H1 (cell line): ENCODE results near the gene FGR. TPM values are rescaled to one million over a fixed set of nuclear protein-coding genes. Genes with fewer than 3 reads are reported as not detected.

Source experiments
- CREB1 ChIP-seq: IDR thresholded peaks from 2 replicates; pipeline ENCODE4 v1.6.1; 2012; ENCODE audit warnings: inconsistent platforms
- CTBP2 ChIP-seq: IDR thresholded peaks from 2 replicates; pipeline ENCODE4 v1.7.0; 2011; ENCODE audit warnings: borderline replicate concordance, mild to moderate bottlenecking, moderate library complexity, mixed read lengths, low read length; ENCODE audit not compliant: insufficient read depth, insufficient read length
- GTF2F1 ChIP-seq: IDR thresholded peaks from 2 replicates; pipeline ENCODE4 v1.6.1; 2012; ENCODE audit warnings: low read depth, low read length, improper control_type of control experiment, borderline replicate concordance
- KDM1A ChIP-seq: fragments of 200-600, 300-600 bp; sonication (generic); IDR thresholded peaks from 2 replicates; pipeline ENCODE4 v1.7.1; 2016; ENCODE audit warnings: mild to moderate bottlenecking, low read length, borderline replicate concordance
- MAFK ChIP-seq: IDR thresholded peaks from 2 replicates; pipeline ENCODE4 v1.6.1; 2012; ENCODE audit warnings: low read depth, mild to moderate bottlenecking, improper control_type of control experiment, low read length
- SP1 ChIP-seq: IDR thresholded peaks from 2 replicates; pipeline ENCODE4 v1.6.1; 2011; ENCODE audit warnings: low read depth, low read length
- SRF ChIP-seq: IDR thresholded peaks from 2 replicates; pipeline ENCODE4 v1.6.1; 2011; ENCODE audit warnings: mild to moderate bottlenecking, low read depth, low read length, moderate library complexity
- TAF1 ChIP-seq: IDR thresholded peaks from 2 replicates; pipeline ENCODE4 v1.6.1; 2011; ENCODE audit warnings: mild to moderate bottlenecking, low read depth, low read length
- TCF12 ChIP-seq: IDR thresholded peaks from 2 replicates; pipeline ENCODE4 v1.6.1; 2011; ENCODE audit warnings: low read depth, mild to moderate bottlenecking, low read length
- TEAD4 ChIP-seq: IDR thresholded peaks from 2 replicates; pipeline ENCODE4 v1.6.1; 2012; ENCODE audit warnings: low read depth, low read length, inconsistent platforms, mixed read lengths
- polyA plus RNA-seq, 7 experiments: library from polyadenylated mRNA; depleted of rRNA in 3 of 7; stranded (reverse) in 5 of 7; unstranded in 2 of 7; fragments of >200 nt in 5 of 7; fragments of 200-250 nt in 2 of 7; gene quantifications; 1 replicate in 5 of 7; 2 replicates in 1 of 7; 4 replicates in 1 of 7; pipeline versions ENCODE4 v1.2.1 to v1.2.3, GENCODE V29; 2011 to 2013; ENCODE audit warnings: missing spikeins in 2 of 7, mixed read lengths in 2 of 7
- total RNA-seq: library from RNA; stranded (reverse); fragmentation: NEBNext Ultra II Directional; extraction: Animal tissue kit (Norgen Biotek cat#: 25700); gene quantifications from 2 replicates; pipeline ENCODE4 v1.2.1, GENCODE V29; 2021
- TF ChIP-seq, protein P1 (sequence below): fragments of 300-600 bp; sonication (generic); IDR thresholded peaks from 2 replicates; pipeline ENCODE4 v1.7.1; 2012; ENCODE audit warnings: low read length, moderate library complexity, mild to moderate bottlenecking, inconsistent platforms; ENCODE audit not compliant: insufficient replicate concordance
- TF ChIP-seq, protein P2 (sequence below): IDR thresholded peaks from 2 replicates; pipeline ENCODE4 v1.6.1; 2011; ENCODE audit warnings: low read length, improper control_type of control experiment

The FGR gene
- total and polyA plus RNA-seq, 2 of the 8 experiments (the other 6 are each of a cell fraction or from before 2014, with no cell fraction given) = 0.22 to 0.95 TPM

DNA sequence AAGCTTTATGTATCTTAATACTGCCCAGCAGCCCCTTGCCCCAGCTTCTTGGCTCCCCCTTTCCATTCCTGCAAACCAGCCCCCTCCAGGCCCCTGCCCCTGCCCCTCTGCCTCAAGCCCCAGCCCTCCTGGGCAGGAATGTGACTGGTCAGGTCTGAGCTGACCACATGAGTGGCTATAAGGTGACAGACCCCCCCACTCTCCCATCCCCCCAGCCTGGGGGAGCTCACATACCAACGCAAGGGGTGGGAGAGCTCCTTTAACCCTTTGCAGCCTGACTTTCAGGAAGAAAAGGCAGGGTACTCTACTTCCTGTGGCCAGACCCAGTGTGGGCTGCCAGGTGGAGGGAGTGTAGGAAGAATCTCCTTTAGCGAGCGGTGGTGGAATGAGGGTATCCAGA, 64.2 kb downstream of the FGR start (continued):
- TF ChIP-seq, protein P1, sequence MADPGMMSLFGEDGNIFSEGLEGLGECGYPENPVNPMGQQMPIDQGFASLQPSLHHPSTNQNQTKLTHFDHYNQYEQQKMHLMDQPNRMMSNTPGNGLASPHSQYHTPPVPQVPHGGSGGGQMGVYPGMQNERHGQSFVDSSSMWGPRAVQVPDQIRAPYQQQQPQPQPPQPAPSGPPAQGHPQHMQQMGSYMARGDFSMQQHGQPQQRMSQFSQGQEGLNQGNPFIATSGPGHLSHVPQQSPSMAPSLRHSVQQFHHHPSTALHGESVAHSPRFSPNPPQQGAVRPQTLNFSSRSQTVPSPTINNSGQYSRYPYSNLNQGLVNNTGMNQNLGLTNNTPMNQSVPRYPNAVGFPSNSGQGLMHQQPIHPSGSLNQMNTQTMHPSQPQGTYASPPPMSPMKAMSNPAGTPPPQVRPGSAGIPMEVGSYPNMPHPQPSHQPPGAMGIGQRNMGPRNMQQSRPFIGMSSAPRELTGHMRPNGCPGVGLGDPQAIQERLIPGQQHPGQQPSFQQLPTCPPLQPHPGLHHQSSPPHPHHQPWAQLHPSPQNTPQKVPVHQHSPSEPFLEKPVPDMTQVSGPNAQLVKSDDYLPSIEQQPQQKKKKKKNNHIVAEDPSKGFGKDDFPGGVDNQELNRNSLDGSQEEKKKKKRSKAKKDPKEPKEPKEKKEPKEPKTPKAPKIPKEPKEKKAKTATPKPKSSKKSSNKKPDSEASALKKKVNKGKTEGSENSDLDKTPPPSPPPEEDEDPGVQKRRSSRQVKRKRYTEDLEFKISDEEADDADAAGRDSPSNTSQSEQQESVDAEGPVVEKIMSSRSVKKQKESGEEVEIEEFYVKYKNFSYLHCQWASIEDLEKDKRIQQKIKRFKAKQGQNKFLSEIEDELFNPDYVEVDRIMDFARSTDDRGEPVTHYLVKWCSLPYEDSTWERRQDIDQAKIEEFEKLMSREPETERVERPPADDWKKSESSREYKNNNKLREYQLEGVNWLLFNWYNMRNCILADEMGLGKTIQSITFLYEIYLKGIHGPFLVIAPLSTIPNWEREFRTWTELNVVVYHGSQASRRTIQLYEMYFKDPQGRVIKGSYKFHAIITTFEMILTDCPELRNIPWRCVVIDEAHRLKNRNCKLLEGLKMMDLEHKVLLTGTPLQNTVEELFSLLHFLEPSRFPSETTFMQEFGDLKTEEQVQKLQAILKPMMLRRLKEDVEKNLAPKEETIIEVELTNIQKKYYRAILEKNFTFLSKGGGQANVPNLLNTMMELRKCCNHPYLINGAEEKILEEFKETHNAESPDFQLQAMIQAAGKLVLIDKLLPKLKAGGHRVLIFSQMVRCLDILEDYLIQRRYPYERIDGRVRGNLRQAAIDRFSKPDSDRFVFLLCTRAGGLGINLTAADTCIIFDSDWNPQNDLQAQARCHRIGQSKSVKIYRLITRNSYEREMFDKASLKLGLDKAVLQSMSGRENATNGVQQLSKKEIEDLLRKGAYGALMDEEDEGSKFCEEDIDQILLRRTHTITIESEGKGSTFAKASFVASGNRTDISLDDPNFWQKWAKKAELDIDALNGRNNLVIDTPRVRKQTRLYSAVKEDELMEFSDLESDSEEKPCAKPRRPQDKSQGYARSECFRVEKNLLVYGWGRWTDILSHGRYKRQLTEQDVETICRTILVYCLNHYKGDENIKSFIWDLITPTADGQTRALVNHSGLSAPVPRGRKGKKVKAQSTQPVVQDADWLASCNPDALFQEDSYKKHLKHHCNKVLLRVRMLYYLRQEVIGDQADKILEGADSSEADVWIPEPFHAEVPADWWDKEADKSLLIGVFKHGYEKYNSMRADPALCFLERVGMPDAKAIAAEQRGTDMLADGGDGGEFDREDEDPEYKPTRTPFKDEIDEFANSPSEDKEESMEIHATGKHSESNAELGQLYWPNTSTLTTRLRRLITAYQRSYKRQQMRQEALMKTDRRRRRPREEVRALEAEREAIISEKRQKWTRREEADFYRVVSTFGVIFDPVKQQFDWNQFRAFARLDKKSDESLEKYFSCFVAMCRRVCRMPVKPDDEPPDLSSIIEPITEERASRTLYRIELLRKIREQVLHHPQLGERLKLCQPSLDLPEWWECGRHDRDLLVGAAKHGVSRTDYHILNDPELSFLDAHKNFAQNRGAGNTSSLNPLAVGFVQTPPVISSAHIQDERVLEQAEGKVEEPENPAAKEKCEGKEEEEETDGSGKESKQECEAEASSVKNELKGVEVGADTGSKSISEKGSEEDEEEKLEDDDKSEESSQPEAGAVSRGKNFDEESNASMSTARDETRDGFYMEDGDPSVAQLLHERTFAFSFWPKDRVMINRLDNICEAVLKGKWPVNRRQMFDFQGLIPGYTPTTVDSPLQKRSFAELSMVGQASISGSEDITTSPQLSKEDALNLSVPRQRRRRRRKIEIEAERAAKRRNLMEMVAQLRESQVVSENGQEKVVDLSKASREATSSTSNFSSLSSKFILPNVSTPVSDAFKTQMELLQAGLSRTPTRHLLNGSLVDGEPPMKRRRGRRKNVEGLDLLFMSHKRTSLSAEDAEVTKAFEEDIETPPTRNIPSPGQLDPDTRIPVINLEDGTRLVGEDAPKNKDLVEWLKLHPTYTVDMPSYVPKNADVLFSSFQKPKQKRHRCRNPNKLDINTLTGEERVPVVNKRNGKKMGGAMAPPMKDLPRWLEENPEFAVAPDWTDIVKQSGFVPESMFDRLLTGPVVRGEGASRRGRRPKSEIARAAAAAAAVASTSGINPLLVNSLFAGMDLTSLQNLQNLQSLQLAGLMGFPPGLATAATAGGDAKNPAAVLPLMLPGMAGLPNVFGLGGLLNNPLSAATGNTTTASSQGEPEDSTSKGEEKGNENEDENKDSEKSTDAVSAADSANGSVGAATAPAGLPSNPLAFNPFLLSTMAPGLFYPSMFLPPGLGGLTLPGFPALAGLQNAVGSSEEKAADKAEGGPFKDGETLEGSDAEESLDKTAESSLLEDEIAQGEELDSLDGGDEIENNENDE = no peak
- no peak for TF ChIP-seq KDM1A
- no peak for TF ChIP-seq SRF
- TF ChIP-seq TAF1 = peak; percentile 47; the same call in 1 of the 2 replicates
- peak; percentile 53; the same call in 1 of the 2 replicates for TF ChIP-seq TCF12
- TF ChIP-seq, protein P2, sequence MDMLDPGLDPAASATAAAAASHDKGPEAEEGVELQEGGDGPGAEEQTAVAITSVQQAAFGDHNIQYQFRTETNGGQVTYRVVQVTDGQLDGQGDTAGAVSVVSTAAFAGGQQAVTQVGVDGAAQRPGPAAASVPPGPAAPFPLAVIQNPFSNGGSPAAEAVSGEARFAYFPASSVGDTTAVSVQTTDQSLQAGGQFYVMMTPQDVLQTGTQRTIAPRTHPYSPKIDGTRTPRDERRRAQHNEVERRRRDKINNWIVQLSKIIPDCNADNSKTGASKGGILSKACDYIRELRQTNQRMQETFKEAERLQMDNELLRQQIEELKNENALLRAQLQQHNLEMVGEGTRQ = no peak
- no peak for TF ChIP-seq MAFK
- TF ChIP-seq TEAD4 = peak; percentile 94
- TF ChIP-seq SP1 = peak; percentile 82
- peak; percentile 59 for TF ChIP-seq CTBP2
- TF ChIP-seq GTF2F1 = no peak
- TF ChIP-seq CREB1 = no peak
